WTC11 (cell line): ENCODE measurements around the gene CTTNBP2. TPM values are rescaled to one million over a fixed set of nuclear protein-coding genes. Genes with fewer than 3 reads are reported as not detected.
"Not testable (repeated sequence)": the region's sequence is repeated elsewhere in the genome, so short reads cannot be mapped to it uniquely, and the experiment has no call there.

Experiments
- ATAC-seq: fragments of 200-7000 bp; cut with Tn5 transposase; 2 replicates; pipeline ENCODE4 v1.10.0; 2021; ENCODE audit warnings: mild to moderate bottlenecking, moderate library complexity
- CTCF ChIA-PET: fragments of 300-600 bp; sonication (Branson Sonifier 250); formaldehyde crosslinking; loops from one replicate; lab custom pipeline; 2021; ENCODE audit warnings: antibody characterized with exemption; lab: Charles Lee
- POLR2A ChIA-PET: fragments of 350-600 bp; sonication (Branson Sonifier 250); formaldehyde crosslinking; loops from one replicate; lab custom pipeline; 2021; ENCODE audit warnings: antibody characterized with exemption; lab: Charles Lee
- DNase-seq: peaks from one replicate; pipeline ENCODE4 v3.0.0; 2021; ENCODE audit warnings: low spot score
- H3K27ac Mint-ChIP-seq: 2 replicates; pipeline ENCODE4 v1.8.0; 2021; ENCODE audit warnings: mixed read lengths
- H3K27me3 Mint-ChIP-seq: 2 replicates; pipeline ENCODE4 v1.8.0; 2021; ENCODE audit warnings: low read depth, mild to moderate bottlenecking, moderate library complexity, mixed read lengths
- H3K36me3 Mint-ChIP-seq: 2 replicates; pipeline ENCODE4 v1.8.0; 2021; ENCODE audit warnings: mixed read lengths
- H3K4me1 Mint-ChIP-seq: 2 replicates; pipeline ENCODE4 v1.8.0; 2022; ENCODE audit warnings: mixed read lengths
- H3K4me3 Mint-ChIP-seq: 2 replicates; pipeline ENCODE4 v1.8.0; 2021; ENCODE audit warnings: mild to moderate bottlenecking, moderate library complexity, mixed read lengths
- H3K9me3 Mint-ChIP-seq: 2 replicates; pipeline ENCODE4 v1.8.0; 2021; ENCODE audit warnings: mixed read lengths
- ARID4B ChIP-seq: sonication (generic); formaldehyde crosslinking; IDR thresholded peaks from 2 replicates; pipeline ENCODE4 v1.8.0; 2023; ENCODE audit warnings: missing genetic modification reagents, mild to moderate bottlenecking, borderline replicate concordance
- ATF1 ChIP-seq: sonication (generic); formaldehyde crosslinking; IDR thresholded peaks from 2 replicates; pipeline ENCODE4 v1.8.1; 2023; ENCODE audit warnings: mild to moderate bottlenecking, moderate library complexity, missing genetic modification reagents
- ATF6 ChIP-seq: sonication (generic); formaldehyde crosslinking; IDR thresholded peaks from 2 replicates; pipeline ENCODE4 v1.8.1; 2023; ENCODE audit warnings: mild to moderate bottlenecking, missing genetic modification reagents
- CBFB ChIP-seq: sonication (generic); formaldehyde crosslinking; IDR thresholded peaks from 2 replicates; pipeline ENCODE4 v1.8.1; 2022; ENCODE audit warnings: mild to moderate bottlenecking, low read depth, missing genetic modification reagents
- CDX4 ChIP-seq: fragments of 250-450 bp; sonication (Bioruptor Pico); IDR thresholded peaks from 2 replicates; pipeline ENCODE4 v1.9.0; 2021; ENCODE audit warnings: moderate library complexity, mild to moderate bottlenecking, inconsistent platforms, borderline replicate concordance
- MLX ChIP-seq: sonication (generic); formaldehyde crosslinking; IDR thresholded peaks from 2 replicates; pipeline ENCODE4 v1.8.1; 2023; ENCODE audit warnings: mild to moderate bottlenecking, missing genetic modification reagents, moderate library complexity
- NFE2L1 ChIP-seq: sonication (generic); formaldehyde crosslinking; IDR thresholded peaks from 2 replicates; pipeline ENCODE4 v1.8.1; 2023; ENCODE audit warnings: missing genetic modification reagents
- PRDM15 ChIP-seq: sonication (generic); formaldehyde crosslinking; IDR thresholded peaks from 2 replicates; pipeline ENCODE4 v1.8.0; 2022; ENCODE audit warnings: missing genetic modification reagents
- PRRX2 ChIP-seq: fragments of 250-450 bp; sonication (Bioruptor Pico); IDR thresholded peaks from 2 replicates; pipeline ENCODE4 v1.8.0; 2021; ENCODE audit warnings: mild to moderate bottlenecking
- SMAD3 ChIP-seq: sonication (generic); formaldehyde crosslinking; IDR thresholded peaks from 2 replicates; pipeline ENCODE4 v1.8.0; 2022; ENCODE audit warnings: missing genetic modification reagents, mild to moderate bottlenecking, borderline replicate concordance
- TEAD4 ChIP-seq: sonication (generic); formaldehyde crosslinking; IDR thresholded peaks from 2 replicates; pipeline ENCODE4 v1.8.0; 2022; ENCODE audit warnings: mild to moderate bottlenecking, missing genetic modification reagents
- ZBTB43 ChIP-seq: sonication (generic); formaldehyde crosslinking; IDR thresholded peaks from 2 replicates; pipeline ENCODE4 v1.8.1; 2023; ENCODE audit warnings: mild to moderate bottlenecking, missing genetic modification reagents
- ZNF121 ChIP-seq: sonication (generic); formaldehyde crosslinking; IDR thresholded peaks from 2 replicates; pipeline ENCODE4 v1.8.0; 2023; ENCODE audit warnings: missing genetic modification reagents
- ZNF423 ChIP-seq: fragments of 250-450 bp; sonication (Bioruptor Pico); IDR thresholded peaks from 2 replicates; pipeline ENCODE4 v2.1.2; 2022; ENCODE audit warnings: mild to moderate bottlenecking, moderate library complexity
- total RNA-seq: library from RNA; stranded (reverse); gene quantifications from 3 replicates; pipeline ENCODE4 v1.2.3, GENCODE V29; 2021

The CTTNBP2 gene
- total RNA-seq, 1 experiment from 2014 or later: 22.1 TPM

GRCh38 chr7:117711556-117711955 lies 161.7 kb downstream of the CTTNBP2 start:
- H3K27ac Mint-ChIP-seq: no peak overlapping the region
- H3K4me3 Mint-ChIP-seq: no peak overlapping the region
- ChIA-PET CTCF (no interaction called here), POLR2A (no interaction called here)
- no peaks in the 10 kb centered on the region for H3K27me3 Mint-ChIP-seq
- peaks cover 17% of the 10 kb centered on the region for H3K36me3 Mint-ChIP-seq
- ATAC-seq: no peak
- no peak for TF ChIP-seq SMAD3 (CRISPR knock-in tag)
- no peak for TF ChIP-seq ATF6
- no peak for TF ChIP-seq ARID4B (CRISPR knock-in tag)
- no peak for TF ChIP-seq ZNF121 (CRISPR knock-in tag)
- no peak for TF ChIP-seq ZBTB43
- TF ChIP-seq PRRX2: no peak
- TF ChIP-seq ATF1: no peak
- TF ChIP-seq CBFB (CRISPR knock-in tag): no peak
- TF ChIP-seq ZNF423 (CRISPR knock-in tag): no peak
- TF ChIP-seq CDX4 (CRISPR knock-in tag): no peak
- TF ChIP-seq MLX (CRISPR knock-in tag): no peak
- no peak for TF ChIP-seq PRDM15 (CRISPR knock-in tag)
- no peak for TF ChIP-seq TEAD4 (CRISPR knock-in tag)
- no peak for TF ChIP-seq NFE2L1 (CRISPR knock-in tag)
- DNase-seq: no peak
- peaks cover 5% of the 10 kb centered on the region; the same call in 1 of the 2 replicates for H3K9me3 Mint-ChIP-seq
- peaks cover 2% of the 10 kb centered on the region; the same call in 1 of the 2 replicates for H3K4me1 Mint-ChIP-seq

- H3K4me3 Mint-ChIP-seq, H3K27me3 Mint-ChIP-seq, CTCF ChIA-PET, POLR2A ChIA-PET, ATAC-seq, H3K27ac Mint-ChIP-seq, H3K9me3 Mint-ChIP-seq, DNase-seq: not testable (repeated sequence)
- Mint-ChIP-seq H3K4me1 (peaks cover 12% of the 10 kb centered on the region), H3K36me3 (peaks cover 15% of the 10 kb centered on the region)
These were observed 165.1 kb downstream of the CTTNBP2 start for GRCh38 chr7:117708173-117708572.
